ENCODE results near the gene SMC5.

- TF ChIP-seq EP300 (IDR thresholded peaks at IDR 0.05) = no peak
- no peak for TF ChIP-seq CTCF (IDR thresholded peaks at IDR 0.05)
Observed at GRCh38 chr9:70395652-70396051, 136.9 kb downstream of the SMC5 start.
